LoVo (cell line): ENCODE data around the gene ARID4B.
"Not testable (repeated sequence)": the region's sequence is repeated elsewhere in the genome, so short reads cannot be mapped to it uniquely, and the experiment has no call there.

Experiments used
- DNase-seq: peaks from one replicate; pipeline ENCODE4 v3.0.0-alpha.2; 2016; ENCODE audit warnings: low spot score

The ARID4B gene

GRCh38 chr1:235327559-235328270 lies at the start of gene ARID4B:
Gene ARID4B, minus strand, starts transcription at chr1:235328179. Its CDS starts 1,260 bp downstream, at chr1:235326919.
- DNase-seq, result no peak

GRCh38 chr1:235375919-235376605 lies 48.1 kb upstream of the ARID4B start:
- DNase-seq, result no peak

GRCh38 chr1:235369802-235370201 lies 41.8 kb upstream of the ARID4B start:
- DNase-seq, result no peak

- no peak for DNase-seq
These were observed 40.4 kb upstream of the ARID4B start for GRCh38 chr1:235368428-235368827.

- peak; percentile 97 for DNase-seq
These were observed 39.3 kb upstream of the ARID4B start, which contains the start of gene TBCE for GRCh38 chr1:235367000-235367908. Gene TBCE, plus strand, starts transcription at chr1:235367427. Its CDS starts 12,623 bp downstream, at chr1:235380050.

- no peak for DNase-seq
These were observed 38.3 kb upstream of the ARID4B start for GRCh38 chr1:235366286-235366685.

GRCh38 chr1:235364189-235364588 lies 36.2 kb upstream of the ARID4B start:
- not testable (repeated sequence) for DNase-seq

- no peak for DNase-seq
These were observed 30.9 kb upstream of the ARID4B start for GRCh38 chr1:235358899-235359298.

- DNase-seq, result no peak
These were observed 29.8 kb upstream of the ARID4B start for GRCh38 chr1:235357485-235358373.

GRCh38 chr1:235351898-235352297 lies 23.9 kb upstream of the ARID4B start:
- no peak for DNase-seq

- no peak for DNase-seq
These were observed 23.5 kb upstream of the ARID4B start for GRCh38 chr1:235351441-235351840.

GRCh38 chr1:235343726-235344125 lies 15.7 kb upstream of the ARID4B start:
- DNase-seq, result no peak

GRCh38 chr1:235342471-235342870 lies 14.5 kb upstream of the ARID4B start:
- DNase-seq, result no peak

- no peak for DNase-seq
These were observed 14.1 kb upstream of the ARID4B start for GRCh38 chr1:235342039-235342438.

GRCh38 chr1:235341334-235341733 lies 13.4 kb upstream of the ARID4B start:
- DNase-seq, result no peak

GRCh38 chr1:235339746-235340145 lies 11.8 kb upstream of the ARID4B start:
- no peak for DNase-seq

GRCh38 chr1:235336903-235337302 lies 8.9 kb upstream of the ARID4B start:
- DNase-seq, result no peak

GRCh38 chr1:235331401-235331800 lies 3.4 kb upstream of the ARID4B start:
- DNase-seq, result no peak

GRCh38 chr1:235330918-235331285 lies 2.9 kb upstream of the ARID4B start:
- DNase-seq, result no peak

- peak; percentile 35 for DNase-seq
These were observed 1.3 kb upstream of the ARID4B start for GRCh38 chr1:235329139-235329902.
